GM18870 (cell line): ENCODE results near the gene DLX2.

ENCODE experiments used
- ATAC-seq: cut with Tn5 transposase; IDR thresholded peaks from one replicate; pipeline ENCODE4 v1.9.1; 2021; ENCODE audit warnings: moderate library complexity; ENCODE audit not compliant: unreplicated experiment

DLX2 gene

GRCh38 chr2:172056293-172056692, 46.4 kb downstream of the DLX2 start:
- no peak for ATAC-seq

- ATAC-seq: no peak
Observed at GRCh38 chr2:172053486-172053885, 49.2 kb downstream of the DLX2 start.

- no peak for ATAC-seq
Observed at GRCh38 chr2:172052000-172052983, 50.4 kb downstream of the DLX2 start.

- ATAC-seq: no peak
Observed at GRCh38 chr2:172050479-172051125, 52.1 kb downstream of the DLX2 start.

- no peak for ATAC-seq
Observed at GRCh38 chr2:172049567-172050120, 53.1 kb downstream of the DLX2 start.
